ENCODE results near the gene MYL10. TPM values are rescaled to one million over a fixed set of nuclear protein-coding genes. Genes with fewer than 3 reads are reported as not detected.

MYL10 gene
- total RNA-seq, 3 donors from 2014 or later: not detected

DNA sequence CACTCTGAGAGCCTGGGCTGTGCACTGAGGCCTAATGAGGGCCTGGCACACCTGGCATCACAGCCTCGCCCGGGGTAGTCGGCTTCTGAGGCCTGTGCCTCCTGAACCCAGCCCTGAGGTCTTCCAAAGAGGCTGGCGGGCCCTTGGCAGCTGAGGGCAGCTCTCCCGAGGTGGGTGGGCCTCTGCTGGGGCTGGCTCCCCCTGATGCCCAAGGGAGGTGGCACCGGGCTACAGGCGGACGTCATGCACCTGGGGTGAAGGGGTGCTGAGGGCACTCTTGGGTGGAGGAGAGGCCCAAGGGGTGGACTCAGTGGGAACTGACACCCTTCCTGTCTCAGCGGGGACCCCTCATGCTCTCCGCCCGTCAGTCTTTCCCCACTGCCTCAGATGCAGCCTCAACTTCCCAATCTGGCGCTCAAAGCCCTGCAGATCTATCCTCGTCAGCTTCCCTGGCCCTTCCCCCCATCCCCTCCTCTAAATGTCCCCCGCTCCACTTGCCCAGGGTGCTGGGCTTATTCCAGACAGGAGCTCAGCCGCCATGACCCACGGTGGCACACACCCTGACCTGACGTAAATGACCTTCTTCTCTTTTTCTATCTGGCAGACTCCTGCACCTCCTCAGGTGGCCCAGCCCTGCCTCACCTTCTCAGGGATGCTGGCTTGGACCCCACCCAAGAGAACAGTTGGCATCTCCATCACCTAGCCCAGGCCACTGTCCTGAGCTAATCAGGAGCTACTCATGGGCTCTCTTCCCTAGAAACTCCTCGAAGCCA, 38.2 kb downstream of the MYL10 start:
- intact Hi-C loops (cut with DNase I, micrococcal nuclease): no loop called here
- H3K4me3 ChIP-seq: no peak overlapping the region
- H3K4me1 ChIP-seq (ENCODE audit: low read depth): peaks cover 4% of the 10 kb centered on the region
- no peaks in the 10 kb centered on the region for H3K9me3 ChIP-seq
- DNase-seq: no peak
- no peaks in the 10 kb centered on the region for H3K36me3 ChIP-seq (ENCODE audit: low read depth)
- TF ChIP-seq, protein P1, sequence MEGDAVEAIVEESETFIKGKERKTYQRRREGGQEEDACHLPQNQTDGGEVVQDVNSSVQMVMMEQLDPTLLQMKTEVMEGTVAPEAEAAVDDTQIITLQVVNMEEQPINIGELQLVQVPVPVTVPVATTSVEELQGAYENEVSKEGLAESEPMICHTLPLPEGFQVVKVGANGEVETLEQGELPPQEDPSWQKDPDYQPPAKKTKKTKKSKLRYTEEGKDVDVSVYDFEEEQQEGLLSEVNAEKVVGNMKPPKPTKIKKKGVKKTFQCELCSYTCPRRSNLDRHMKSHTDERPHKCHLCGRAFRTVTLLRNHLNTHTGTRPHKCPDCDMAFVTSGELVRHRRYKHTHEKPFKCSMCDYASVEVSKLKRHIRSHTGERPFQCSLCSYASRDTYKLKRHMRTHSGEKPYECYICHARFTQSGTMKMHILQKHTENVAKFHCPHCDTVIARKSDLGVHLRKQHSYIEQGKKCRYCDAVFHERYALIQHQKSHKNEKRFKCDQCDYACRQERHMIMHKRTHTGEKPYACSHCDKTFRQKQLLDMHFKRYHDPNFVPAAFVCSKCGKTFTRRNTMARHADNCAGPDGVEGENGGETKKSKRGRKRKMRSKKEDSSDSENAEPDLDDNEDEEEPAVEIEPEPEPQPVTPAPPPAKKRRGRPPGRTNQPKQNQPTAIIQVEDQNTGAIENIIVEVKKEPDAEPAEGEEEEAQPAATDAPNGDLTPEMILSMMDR (IDR thresholded peaks at IDR 0.05): no peak
- no peak for ATAC-seq

GRCh38 chr7:101589976-101590662, 39.0 kb downstream of the MYL10 start:
- DNase-seq (no peak), ATAC-seq (no peak)
- TF ChIP-seq, protein P1 (IDR thresholded peaks at IDR 0.05): no peak
- intact Hi-C loops (cut with DNase I, micrococcal nuclease): no loop called here
- H3K36me3 ChIP-seq (ENCODE audit: low read depth): no peaks in the 10 kb centered on the region
- H3K4me1 ChIP-seq (ENCODE audit: low read depth): peaks cover 11% of the 10 kb centered on the region
- H3K9me3 ChIP-seq: no peaks in the 10 kb centered on the region
- no peak overlapping the region for H3K4me3 ChIP-seq

DNA sequence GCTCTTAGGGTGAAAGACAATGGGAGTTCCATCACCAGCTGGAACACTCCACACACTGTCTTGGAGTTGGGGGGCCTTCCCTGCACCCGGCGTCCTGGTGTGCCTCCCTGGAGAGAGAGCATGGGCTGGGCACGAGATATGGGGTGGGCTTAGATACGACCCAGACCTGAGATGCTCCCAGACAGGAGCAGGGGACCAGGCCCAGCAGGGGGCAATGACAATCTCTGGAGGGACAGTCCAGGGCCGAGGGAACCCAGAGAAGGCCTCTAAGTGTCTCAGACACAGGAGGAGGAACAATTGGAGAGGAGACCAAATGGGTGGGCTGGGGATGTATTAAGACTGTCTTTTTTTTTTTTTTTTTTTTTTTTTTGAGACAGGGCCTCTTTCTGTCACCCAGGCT, 40.0 kb downstream of the MYL10 start:
- no peak overlapping the region for H3K4me3 ChIP-seq
- no peaks in the 10 kb centered on the region for H3K9me3 ChIP-seq
- no peak for ATAC-seq
- TF ChIP-seq, protein P1 (IDR thresholded peaks at IDR 0.05): no peak
- no peaks in the 10 kb centered on the region for H3K36me3 ChIP-seq (ENCODE audit: low read depth)
- H3K4me1 ChIP-seq (ENCODE audit: low read depth): peaks cover 19% of the 10 kb centered on the region
- intact Hi-C loops (cut with DNase I, micrococcal nuclease): no loop called here
- DNase-seq: no peak

DNA sequence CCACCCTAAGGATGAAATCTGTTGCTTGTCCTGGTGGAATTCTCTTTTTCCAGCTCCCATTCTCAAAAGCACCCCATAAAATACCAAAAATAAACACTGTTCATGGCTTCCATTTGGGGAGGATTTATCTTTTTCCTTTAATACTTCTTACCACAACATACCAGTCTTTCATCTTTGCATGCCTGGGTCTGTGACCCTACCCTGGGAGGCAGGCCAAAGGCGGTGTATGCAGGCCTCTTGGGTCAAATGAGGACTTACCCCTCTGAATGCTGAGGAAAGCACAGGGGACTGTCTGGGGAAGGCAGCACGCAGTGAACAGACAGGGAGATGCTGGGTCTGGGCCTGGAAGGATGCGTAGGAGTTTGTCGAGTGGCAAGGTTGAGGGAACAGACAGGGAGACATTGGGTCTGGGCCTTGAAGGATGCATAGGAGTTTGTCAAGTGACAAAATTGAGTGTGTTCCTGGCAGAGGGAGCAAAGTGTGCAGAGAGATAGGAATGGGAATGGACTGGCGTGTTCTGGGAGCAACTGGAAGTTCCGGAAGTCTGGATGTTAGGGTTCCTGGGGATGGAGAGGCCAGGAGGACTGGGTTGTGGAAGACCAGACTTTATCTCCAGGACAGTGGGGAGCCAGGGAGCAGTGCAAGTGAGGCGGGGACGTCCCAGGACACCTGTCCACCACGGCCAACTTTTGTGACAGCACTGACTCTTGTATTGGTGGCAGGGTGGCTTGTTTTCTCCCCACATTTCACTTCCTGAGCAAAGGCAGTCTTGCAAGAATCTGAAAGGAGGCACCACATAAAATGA, 40.8 kb downstream of the MYL10 start:
- intact Hi-C loops (cut with DNase I, micrococcal nuclease): no loop called here
- TF ChIP-seq, protein P1 (IDR thresholded peaks at IDR 0.05): no peak
- no peaks in the 10 kb centered on the region for H3K36me3 ChIP-seq (ENCODE audit: low read depth)
- DNase-seq (no peak), ATAC-seq (no peak)
- peaks cover 19% of the 10 kb centered on the region for H3K4me1 ChIP-seq (ENCODE audit: low read depth)
- H3K9me3 ChIP-seq: peaks cover 3% of the 10 kb centered on the region
- no peak overlapping the region for H3K4me3 ChIP-seq

- Histone ChIP-seq H3K4me1 (ENCODE audit: low read depth) (peaks cover 19% of the 10 kb centered on the region), H3K4me3 (no peak overlapping the region), H3K9me3 (peaks cover 11% of the 10 kb centered on the region), H3K36me3 (ENCODE audit: low read depth) (no peaks in the 10 kb centered on the region)
- intact Hi-C loops (cut with DNase I, micrococcal nuclease): no loop called here
- no peak for DNase-seq
- ATAC-seq: no peak
- TF ChIP-seq, protein P1 (IDR thresholded peaks at IDR 0.05): no peak
Measured at GRCh38 chr7:101586906-101587677, 42.0 kb downstream of the MYL10 start.

Measured in mucosa of descending colon (tissue), 3 donors.